ENCODE data around the gene ROR2. TPM values are rescaled to one million over a fixed set of nuclear protein-coding genes. Genes with fewer than 3 reads are reported as not detected.

ROR2 gene
- total and polyA plus RNA-seq, 10 donors = 0.65 to 15.6 (median 6.0) TPM

DNA sequence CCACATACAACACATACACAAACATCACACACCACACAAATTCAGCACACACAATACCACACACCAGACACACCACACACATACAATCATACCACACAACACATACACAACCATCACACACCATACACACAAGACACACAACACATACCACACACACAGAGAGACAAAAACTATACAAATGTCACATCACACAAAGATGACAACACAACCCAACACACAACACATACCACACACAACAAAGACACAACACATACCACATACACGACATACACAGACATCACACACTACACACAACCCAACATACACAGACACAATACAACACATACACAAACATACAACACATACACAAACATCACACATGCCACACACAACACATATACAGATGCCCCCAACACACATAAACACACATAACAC lies 44.8 kb downstream of the ROR2 start:
- WGBS, 5 donors = 76 to 93% (median 86%) methylated on average over 1 of the region's 1 CpG
- TF ChIP-seq, protein P1, sequence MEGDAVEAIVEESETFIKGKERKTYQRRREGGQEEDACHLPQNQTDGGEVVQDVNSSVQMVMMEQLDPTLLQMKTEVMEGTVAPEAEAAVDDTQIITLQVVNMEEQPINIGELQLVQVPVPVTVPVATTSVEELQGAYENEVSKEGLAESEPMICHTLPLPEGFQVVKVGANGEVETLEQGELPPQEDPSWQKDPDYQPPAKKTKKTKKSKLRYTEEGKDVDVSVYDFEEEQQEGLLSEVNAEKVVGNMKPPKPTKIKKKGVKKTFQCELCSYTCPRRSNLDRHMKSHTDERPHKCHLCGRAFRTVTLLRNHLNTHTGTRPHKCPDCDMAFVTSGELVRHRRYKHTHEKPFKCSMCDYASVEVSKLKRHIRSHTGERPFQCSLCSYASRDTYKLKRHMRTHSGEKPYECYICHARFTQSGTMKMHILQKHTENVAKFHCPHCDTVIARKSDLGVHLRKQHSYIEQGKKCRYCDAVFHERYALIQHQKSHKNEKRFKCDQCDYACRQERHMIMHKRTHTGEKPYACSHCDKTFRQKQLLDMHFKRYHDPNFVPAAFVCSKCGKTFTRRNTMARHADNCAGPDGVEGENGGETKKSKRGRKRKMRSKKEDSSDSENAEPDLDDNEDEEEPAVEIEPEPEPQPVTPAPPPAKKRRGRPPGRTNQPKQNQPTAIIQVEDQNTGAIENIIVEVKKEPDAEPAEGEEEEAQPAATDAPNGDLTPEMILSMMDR (IDR thresholded peaks at IDR 0.05 in 8 of 11, conservative IDR thresholded peaks at IDR 0.05 in 3 of 11) = no peak
- TF ChIP-seq POLR2A (IDR thresholded peaks at IDR 0.05) (no peak), POLR2AphosphoS5 (IDR thresholded peaks at IDR 0.05) (no peak)
- DNase-seq = no peak
- intact Hi-C loops (cut with DNase I; ENCODE audit: low total_unique reads) = no loop called here
- Histone ChIP-seq H3K36me3 (no peaks in the 10 kb centered on the region), H3K4me1 (peaks cover 0 to 21% (median 9%) of the 10 kb centered on the region in 6 donors), H3K9me3 (no peaks in the 10 kb centered on the region), H3K27me3 (replicated peaks in 1 of 7) (peaks cover 0 to 19% (median 0%) of the 10 kb centered on the region in 7 donors), H3K4me3 (no peak overlapping the region), H3K27ac (no peak overlapping the region)

DNA sequence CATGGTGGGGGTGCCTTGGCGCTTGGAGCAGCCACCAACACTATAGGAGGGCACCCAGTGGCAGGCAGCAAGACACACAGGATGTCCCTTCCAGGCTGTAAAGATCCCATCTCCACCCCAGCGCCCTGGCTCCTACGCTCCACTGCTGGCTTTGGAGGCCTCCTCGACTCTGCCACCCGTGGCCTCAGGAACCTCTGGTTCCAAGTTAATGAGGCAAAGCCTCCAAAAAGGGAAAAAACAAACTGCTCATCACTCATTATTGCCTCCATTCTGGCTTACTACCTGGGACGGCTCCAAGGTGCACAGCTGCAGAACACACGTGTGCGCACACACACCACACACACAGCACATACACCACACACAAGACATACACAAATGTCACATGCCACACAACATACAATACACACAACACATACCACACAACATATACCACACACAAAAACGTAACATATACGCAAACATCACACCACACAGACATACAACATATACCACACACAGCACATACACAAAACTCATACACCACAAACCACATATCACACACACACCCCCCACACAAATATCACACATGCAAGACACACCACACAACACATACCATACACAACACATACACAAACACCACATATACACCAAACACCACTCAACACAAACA lies 45.3 kb downstream of the ROR2 start:
- TF ChIP-seq POLR2A (IDR thresholded peaks at IDR 0.05) (no peak), POLR2AphosphoS5 (IDR thresholded peaks at IDR 0.05) (no peak)
- TF ChIP-seq, protein P1 (IDR thresholded peaks at IDR 0.05 in 8 of 11, conservative IDR thresholded peaks at IDR 0.05 in 3 of 11) = no peak
- Histone ChIP-seq H3K36me3 (no peaks in the 10 kb centered on the region), H3K4me1 (peaks cover 0 to 24% (median 10%) of the 10 kb centered on the region in 6 donors), H3K27ac (no peak overlapping the region), H3K27me3 (replicated peaks in 1 of 7) (peaks cover 0 to 19% (median 0%) of the 10 kb centered on the region in 7 donors), H3K4me3 (no peak overlapping the region), H3K9me3 (no peaks in the 10 kb centered on the region)
- WGBS, 5 donors = 80 to 94% (median 91%) methylated on average over 10 of the region's 10 CpGs
- intact Hi-C loops (cut with DNase I; ENCODE audit: low total_unique reads) = no loop called here
- DNase-seq = no peak

DNA sequence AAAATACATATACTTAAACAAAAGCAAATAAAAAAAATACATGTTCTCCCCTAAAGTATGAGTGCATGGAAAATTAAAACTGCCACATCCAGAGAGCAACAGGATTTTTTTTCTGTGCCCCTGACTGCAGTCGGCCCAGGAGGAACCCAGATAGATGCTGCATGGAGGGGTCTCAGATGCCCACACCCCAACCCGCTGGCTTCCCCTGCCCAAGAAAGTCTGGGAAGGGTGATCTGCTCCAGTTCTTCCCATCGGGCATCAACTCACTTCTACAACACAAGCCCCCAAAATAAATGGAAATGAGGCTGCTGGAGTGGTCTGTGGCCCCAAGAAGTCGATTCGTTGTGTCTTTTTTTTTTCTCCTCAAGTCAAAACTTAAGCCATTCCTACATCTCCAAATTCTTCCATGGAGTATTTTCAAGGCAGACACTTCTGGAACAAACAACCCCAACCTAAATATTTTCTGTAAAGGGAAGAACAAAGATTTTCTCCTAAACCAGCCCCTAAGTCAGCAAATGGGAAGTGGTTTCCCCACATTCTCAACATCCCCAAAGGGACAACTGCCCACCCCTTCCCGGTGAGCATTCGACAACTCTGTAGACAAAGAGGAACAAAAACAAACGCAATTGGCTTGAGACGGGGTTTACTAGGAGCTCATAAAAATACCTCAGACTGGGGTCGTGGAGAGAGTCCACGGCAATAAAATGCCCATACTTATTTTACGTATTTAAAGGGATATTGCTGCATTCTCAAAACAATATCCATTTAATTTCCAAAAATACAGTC lies 46.7 kb downstream of the ROR2 start:
- WGBS, 5 donors = 45 to 57% (median 47%) methylated on average over 12 of the region's 12 CpGs
- intact Hi-C loops (cut with DNase I; ENCODE audit: low total_unique reads) = no loop called here

DNA sequence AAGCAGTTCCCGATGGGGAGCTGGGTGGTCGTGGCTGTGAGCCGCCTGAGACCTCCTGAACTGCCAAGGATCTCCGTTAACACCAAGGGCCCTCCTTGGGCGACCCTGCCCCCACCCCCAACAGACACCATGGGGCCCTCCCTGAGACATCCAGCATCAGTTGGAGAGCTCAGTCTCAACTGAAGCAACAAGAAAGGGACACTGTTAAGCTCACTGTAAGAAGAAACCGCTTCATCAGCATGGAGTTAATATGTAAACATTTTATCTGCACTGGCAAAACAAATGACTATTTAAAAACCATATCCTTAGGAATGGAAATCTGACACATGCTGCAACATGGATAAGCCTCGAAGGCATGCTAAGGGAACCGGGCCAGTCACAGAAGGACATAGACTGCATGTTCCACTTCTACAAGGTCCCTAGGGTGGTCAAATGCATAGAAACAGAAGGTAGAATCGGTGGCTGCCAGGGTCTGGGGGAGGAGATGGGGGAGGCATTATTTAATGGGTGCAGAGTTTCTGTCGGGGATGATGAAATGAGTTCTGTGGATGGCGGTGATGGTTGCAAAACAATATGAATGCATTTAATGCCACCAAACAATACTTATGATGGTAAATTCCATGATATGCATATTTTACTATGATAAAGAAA lies 47.4 kb downstream of the ROR2 start:
- TF ChIP-seq POLR2AphosphoS5 (IDR thresholded peaks at IDR 0.05) (no peak), POLR2A (IDR thresholded peaks at IDR 0.05) (no peak)
- TF ChIP-seq, protein P1 (IDR thresholded peaks at IDR 0.05 in 8 of 11, conservative IDR thresholded peaks at IDR 0.05 in 3 of 11) = no peak
- 78 to 90% (median 83%) methylated on average over 11 of the region's 11 CpGs for WGBS, 5 donors
- no peaks in the 10 kb centered on the region for H3K36me3 ChIP-seq
- no peaks in the 10 kb centered on the region for H3K9me3 ChIP-seq
- peaks cover 0 to 30% (median 12%) of the 10 kb centered on the region in 6 donors for H3K4me1 ChIP-seq
- no peak for DNase-seq
- intact Hi-C loops (cut with DNase I; ENCODE audit: low total_unique reads) = no loop called here
- no peak overlapping the region for H3K4me3 ChIP-seq
- peaks cover 0 to 37% (median 0%) of the 10 kb centered on the region in 7 donors for H3K27me3 ChIP-seq (replicated peaks in 1 of 7)
- no peak overlapping the region for H3K27ac ChIP-seq

More for the DNA sequence above, 46.7 kb downstream of the ROR2 start:
- no peaks in the 10 kb centered on the region for H3K36me3 ChIP-seq
- H3K9me3 ChIP-seq = no peaks in the 10 kb centered on the region
- TF ChIP-seq POLR2A (IDR thresholded peaks at IDR 0.05) = no peak
- H3K27me3 ChIP-seq (replicated peaks in 1 of 7) = peaks cover 0 to 32% (median 0%) of the 10 kb centered on the region in 7 donors
- no peak overlapping the region for H3K4me3 ChIP-seq
- peaks cover 0 to 30% (median 12%) of the 10 kb centered on the region in 6 donors for H3K4me1 ChIP-seq
- H3K27ac ChIP-seq = no peak overlapping the region
- DNase-seq = no peak
